HS-27A (cell line): ENCODE results near the gene THSD7B.
"Not testable (repeated sequence)": the region's sequence is repeated elsewhere in the genome, so short reads cannot be mapped to it uniquely, and the experiment has no call there.

Experiments used
- DNase-seq: peaks from one replicate; pipeline ENCODE4 v3.0.0-alpha.2; 2012; ENCODE audit warnings: low read depth, missing footprints

THSD7B gene

DNA sequence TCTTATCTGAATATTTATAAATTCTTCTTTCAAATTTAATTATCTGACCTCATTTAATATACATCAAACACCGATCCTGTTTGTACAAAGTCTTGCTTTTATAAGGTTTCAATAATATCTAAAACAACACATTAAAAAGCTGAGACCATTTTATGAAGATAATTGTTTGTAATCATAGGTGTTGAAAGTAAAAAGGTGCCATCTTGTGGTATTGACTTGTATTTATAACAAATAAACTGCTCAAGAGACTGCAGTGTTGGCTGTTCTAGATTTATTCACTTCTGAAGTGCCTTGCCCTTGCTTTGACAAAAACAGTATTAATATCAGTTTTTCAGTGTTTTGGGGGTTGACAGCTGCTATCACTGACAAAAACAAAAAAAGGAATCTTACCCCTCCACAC is 912.1 kb downstream of the THSD7B start:
- no peak for DNase-seq

- DNase-seq: peak; percentile 40
Observed at GRCh38 chr2:137689549-137689948, 924.2 kb downstream of the THSD7B start.

GRCh38 chr2:137693534-137693933 is 928.2 kb downstream of the THSD7B start:
- DNase-seq: no peak

DNA sequence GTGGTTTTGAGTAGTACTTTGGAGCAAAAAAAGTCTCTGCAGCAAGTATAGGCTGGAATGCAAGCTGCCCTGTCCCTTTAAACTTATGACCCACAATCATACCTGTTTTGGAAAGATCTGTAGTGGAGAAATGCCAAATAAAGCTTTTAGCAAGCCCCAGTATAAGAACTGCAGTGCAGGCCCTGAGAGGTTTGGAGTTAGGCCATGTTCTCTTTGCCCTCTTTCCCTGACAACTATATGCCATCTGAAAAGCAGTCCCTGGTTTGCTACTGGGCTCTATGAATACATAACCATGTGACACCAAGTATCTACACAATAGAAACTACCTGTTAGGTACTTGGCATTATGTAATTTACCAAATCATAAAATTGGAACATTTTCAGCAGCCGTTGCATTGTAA is 931.6 kb downstream of the THSD7B start:
- DNase-seq: no peak

- DNase-seq: not testable (repeated sequence)
Observed at GRCh38 chr2:137700250-137700649, 934.9 kb downstream of the THSD7B start.

- DNase-seq: no peak
Observed at GRCh38 chr2:137700681-137701080, 935.3 kb downstream of the THSD7B start.

DNA sequence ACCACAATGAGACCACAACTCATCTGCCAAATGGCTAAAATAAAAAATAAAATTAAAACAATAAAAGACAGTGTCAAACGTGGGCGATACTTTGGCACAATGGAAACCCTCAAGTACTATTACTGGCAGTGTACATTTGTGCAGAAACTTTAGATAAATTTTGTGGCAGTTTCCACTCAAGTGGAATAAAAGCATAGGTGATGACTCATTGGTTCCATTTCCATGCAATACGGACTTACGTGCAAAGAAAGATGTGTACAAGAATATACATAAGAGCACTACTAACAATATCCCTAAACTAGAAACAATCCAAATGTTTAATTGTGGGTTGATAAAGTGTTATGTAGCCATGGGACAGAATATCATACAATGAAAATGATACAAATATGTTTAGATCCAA is 940.0 kb downstream of the THSD7B start:
- DNase-seq: no peak

- DNase-seq: no peak
Observed at GRCh38 chr2:137706786-137707613, 941.7 kb downstream of the THSD7B start.

DNA sequence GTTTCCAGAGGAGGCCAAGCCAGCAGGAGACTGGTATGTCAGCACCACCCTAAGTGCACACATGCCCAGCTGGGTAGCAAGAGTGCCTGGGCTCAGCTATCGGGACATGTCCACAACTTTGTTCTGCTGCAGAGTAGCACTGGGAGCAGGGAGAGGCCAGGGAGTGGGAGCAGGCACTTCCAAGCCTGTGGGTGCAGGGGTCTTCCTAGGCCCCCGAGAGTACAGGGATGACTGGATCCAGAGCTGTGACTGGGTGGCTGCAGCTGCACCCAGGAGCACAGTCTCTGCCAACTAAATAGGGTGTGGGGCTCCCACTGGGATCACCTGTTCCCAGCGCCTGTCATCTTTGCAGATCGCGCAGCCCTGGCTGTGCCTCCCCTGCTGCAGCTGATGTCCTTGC is 943.0 kb downstream of the THSD7B start:
- DNase-seq: no peak

DNA sequence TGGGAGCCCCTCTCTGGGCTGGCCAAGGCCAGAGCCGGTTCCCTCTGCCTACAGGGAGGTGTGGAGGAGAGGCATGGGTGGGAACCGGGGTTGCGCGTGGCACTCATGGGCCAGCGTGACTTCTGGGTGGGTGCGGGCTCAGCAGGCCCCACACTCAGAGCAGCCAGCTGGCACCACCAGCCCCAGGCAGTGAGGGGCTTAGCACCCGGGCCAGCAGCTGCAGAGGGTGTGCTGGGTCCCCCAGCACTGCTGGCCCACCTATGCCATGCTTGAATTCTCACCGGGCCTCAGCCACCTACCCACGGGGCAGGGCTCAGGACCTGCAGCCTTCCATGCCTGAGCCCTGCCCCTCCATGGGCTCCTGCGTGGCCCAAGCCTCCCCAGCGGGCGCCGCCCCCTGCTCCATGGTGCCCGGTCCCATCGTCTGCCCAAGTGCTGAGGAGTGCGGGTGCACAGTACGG is 950.4 kb downstream of the THSD7B start:
- DNase-seq: no peak

DNA sequence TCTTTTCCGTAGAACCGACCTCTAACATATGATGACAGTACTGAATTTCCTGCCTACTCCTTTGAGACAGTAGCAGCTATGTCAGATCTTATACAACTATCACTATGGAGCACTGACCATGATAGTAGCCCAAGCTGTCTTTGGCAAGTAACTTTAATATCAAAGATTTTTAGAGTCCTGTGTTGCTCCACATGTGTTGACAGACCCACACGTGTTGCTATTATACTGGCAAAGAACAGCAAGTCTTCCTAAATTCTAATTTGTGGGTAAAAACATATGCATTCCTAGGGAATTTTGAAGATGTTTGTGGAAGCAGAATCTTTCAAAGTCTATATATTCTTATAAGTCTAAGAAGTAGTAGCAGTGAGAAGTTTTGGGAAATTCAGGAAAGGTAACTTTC is 953.4 kb downstream of the THSD7B start:
- DNase-seq: no peak

- no peak for DNase-seq
Observed at GRCh38 chr2:137721733-137722132, 956.4 kb downstream of the THSD7B start.

DNA sequence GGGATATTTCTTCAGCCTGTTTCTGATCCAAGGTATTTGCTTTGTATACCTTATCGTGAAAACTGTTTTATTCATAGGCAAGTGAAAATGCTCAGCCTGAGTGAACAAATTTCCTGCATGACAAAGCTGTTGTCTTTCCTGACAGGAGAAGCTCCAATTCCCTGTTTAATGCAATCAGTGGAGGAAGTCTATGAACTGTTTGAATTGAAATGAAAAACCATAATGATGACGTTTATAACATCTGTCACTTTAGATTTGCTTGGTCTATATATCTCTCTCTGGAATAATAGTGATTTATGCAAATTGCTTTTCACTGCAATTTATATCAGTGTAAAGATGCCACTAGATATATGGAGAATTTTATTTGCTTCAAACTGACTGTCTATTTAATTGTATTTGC is 959.6 kb downstream of the THSD7B start:
- no peak for DNase-seq
